DND-41 (cell line): ENCODE measurements around the gene TCERG1L.

ENCODE experiments used
- ATAC-seq: fragments of 200-7000 bp; cut with Tn5 transposase; 3 replicates; pipeline ENCODE4 v1.9.1; 2021; ENCODE audit warnings: low read depth; ENCODE audit not compliant: insufficient read depth
- DNase-seq: peaks from one replicate; pipeline ENCODE4 v3.0.0-alpha.2; 2020
- H2AFZ ChIP-seq: 2 replicates; pipeline ENCODE4 v1.6.0; 2012; ENCODE audit warnings: low read depth, low read length
- H3K27ac ChIP-seq: 2 replicates; pipeline ENCODE4 v1.5.1; 2012; ENCODE audit warnings: low read length, inconsistent platforms
- H3K27me3 ChIP-seq: fragments of 200-600 bp; sonication (generic); 2 replicates; pipeline ENCODE4 v1.6.0; 2012; ENCODE audit warnings: low read length, mild to moderate bottlenecking, inconsistent platforms; ENCODE audit not compliant: insufficient read depth, poor library complexity
- H3K36me3 ChIP-seq: 2 replicates; pipeline ENCODE4 v1.5.1; 2012; ENCODE audit warnings: low read length, inconsistent platforms; ENCODE audit not compliant: insufficient read depth
- H3K4me1 ChIP-seq: 2 replicates; pipeline ENCODE4 v1.5.1; 2012; ENCODE audit warnings: mild to moderate bottlenecking, low read length; ENCODE audit not compliant: insufficient read depth
- H3K4me2 ChIP-seq: 2 replicates; pipeline ENCODE4 v1.6.0; 2012; ENCODE audit warnings: mild to moderate bottlenecking, moderate library complexity, low read length, inconsistent platforms; ENCODE audit not compliant: insufficient read depth
- H3K4me3 ChIP-seq, 2 experiments: fragments of 200-600 bp in 1 of 2; shearing (Covaris generic) in 1 of 2; 2 replicates each; pipeline ENCODE4 v1.5.1; 2012 to 2016; ENCODE audit warnings: inconsistent platforms in 2 of 2, low read length in 2 of 2, mild to moderate bottlenecking in 2 of 2, low read depth in 1 of 2, moderate library complexity in 1 of 2
- H3K79me2 ChIP-seq: 2 replicates; pipeline ENCODE4 v1.6.0; 2012; ENCODE audit warnings: low read length, inconsistent platforms; ENCODE audit not compliant: insufficient read depth
- H3K9ac ChIP-seq: 2 replicates; pipeline ENCODE4 v1.6.0; 2012; ENCODE audit warnings: low read depth, mild to moderate bottlenecking, inconsistent platforms, low read length, moderate library complexity
- H3K9me3 ChIP-seq: 2 replicates; pipeline ENCODE4 v1.5.1; 2012; ENCODE audit warnings: low read length, moderate library complexity, mild to moderate bottlenecking, inconsistent platforms; ENCODE audit not compliant: insufficient read depth, severe bottlenecking
- H4K20me1 ChIP-seq: 2 replicates; pipeline ENCODE4 v1.6.0; 2012; ENCODE audit warnings: low read length; ENCODE audit not compliant: insufficient read depth
- CTCF ChIP-seq: IDR thresholded peaks from 2 replicates; pipeline ENCODE4 v1.5.1; 2012; ENCODE audit warnings: borderline replicate concordance, low read length, moderate library complexity, mild to moderate bottlenecking; ENCODE audit not compliant: poor library complexity, severe bottlenecking; ENCODE audit errors: extremely low read depth
- EZH2 ChIP-seq: IDR thresholded peaks from 3 replicates; pipeline ENCODE4 v1.6.1; 2012; ENCODE audit warnings: borderline replicate concordance, low read depth, mild to moderate bottlenecking, moderate library complexity, low read length, inconsistent platforms; ENCODE audit not compliant: severe bottlenecking

Gene TCERG1L

GRCh38 chr10:131135716-131136115 lies 175.8 kb downstream of the TCERG1L start:
- H4K20me1 ChIP-seq, result no peaks in the 10 kb centered on the region
- H3K27me3 ChIP-seq, result no peaks in the 10 kb centered on the region
- H3K27ac ChIP-seq, result no peak overlapping the region
- no peak overlapping the region for H3K4me3 ChIP-seq
- no peak for DNase-seq
- TF ChIP-seq CTCF, result no peak
- TF ChIP-seq EZH2, result no peak
- no peak overlapping the region for H3K9ac ChIP-seq
- H3K36me3 ChIP-seq, result no peaks in the 10 kb centered on the region
- no peak for ATAC-seq
- no peak overlapping the region for H3K4me2 ChIP-seq
- no peaks in the 10 kb centered on the region for H3K79me2 ChIP-seq
- H2AFZ ChIP-seq, result no peak overlapping the region
- H3K4me1 ChIP-seq, result no peaks in the 10 kb centered on the region
- no peaks in the 10 kb centered on the region for H3K9me3 ChIP-seq

GRCh38 chr10:131134651-131135050 lies 176.9 kb downstream of the TCERG1L start:
- no peak for ATAC-seq
- Histone ChIP-seq H3K4me2 (no peak overlapping the region), H4K20me1 (no peaks in the 10 kb centered on the region), H3K9me3 (no peaks in the 10 kb centered on the region), H3K27ac (no peak overlapping the region), H3K79me2 (no peaks in the 10 kb centered on the region), H3K4me3 (no peak overlapping the region), H3K4me1 (no peaks in the 10 kb centered on the region), H3K27me3 (no peaks in the 10 kb centered on the region), H3K9ac (no peak overlapping the region), H2AFZ (no peak overlapping the region), H3K36me3 (no peaks in the 10 kb centered on the region)
- TF ChIP-seq EZH2 (no peak), CTCF (no peak)
- DNase-seq, result no peak

- Histone ChIP-seq H3K36me3 (no peaks in the 10 kb centered on the region), H3K9ac (no peak overlapping the region), H3K79me2 (no peaks in the 10 kb centered on the region), H3K27me3 (no peaks in the 10 kb centered on the region), H3K27ac (no peak overlapping the region), H4K20me1 (no peaks in the 10 kb centered on the region), H3K4me1 (no peaks in the 10 kb centered on the region), H3K4me2 (no peak overlapping the region), H3K9me3 (no peaks in the 10 kb centered on the region), H2AFZ (no peak overlapping the region), H3K4me3 (no peak overlapping the region)
- DNase-seq (no peak), ATAC-seq (no peak)
- no peak for TF ChIP-seq CTCF
- TF ChIP-seq EZH2, result no peak
These were observed 177.4 kb downstream of the TCERG1L start for GRCh38 chr10:131134001-131134576.

- Histone ChIP-seq H3K79me2 (no peaks in the 10 kb centered on the region), H3K9ac (no peak overlapping the region), H4K20me1 (no peaks in the 10 kb centered on the region), H3K4me2 (no peak overlapping the region), H3K4me3 (no peak overlapping the region), H3K27me3 (no peaks in the 10 kb centered on the region), H2AFZ (no peak overlapping the region), H3K27ac (no peak overlapping the region), H3K9me3 (no peaks in the 10 kb centered on the region), H3K36me3 (no peaks in the 10 kb centered on the region), H3K4me1 (peaks cover 5% of the 10 kb centered on the region)
- ATAC-seq (no peak), DNase-seq (no peak)
- TF ChIP-seq EZH2 (no peak), CTCF (no peak)
These were observed 178.8 kb downstream of the TCERG1L start for GRCh38 chr10:131132681-131133080.
